DOHH2 (cell line): Measurements from ENCODE around the gene NBEAL2.

Experiments used
- EZH2phosphoT487 ChIP-seq: fragments of 200-600 bp; sonication (generic); IDR thresholded peaks from 2 replicates; pipeline ENCODE4 v1.6.1; 2017; ENCODE audit warnings: borderline replicate concordance, mild to moderate bottlenecking, antibody characterized with exemption, low read length, moderate library complexity, mixed read lengths
- TF ChIP-seq, protein P1 (sequence below): fragments of 200-600 bp; sonication (generic); IDR thresholded peaks from one replicate; pipeline ENCODE4 v1.5.1; 2014; ENCODE audit warnings: antibody characterized with exemption, mild to moderate bottlenecking, low read depth, low read length; ENCODE audit not compliant: poor library complexity, severe bottlenecking

- TF ChIP-seq, protein P1, sequence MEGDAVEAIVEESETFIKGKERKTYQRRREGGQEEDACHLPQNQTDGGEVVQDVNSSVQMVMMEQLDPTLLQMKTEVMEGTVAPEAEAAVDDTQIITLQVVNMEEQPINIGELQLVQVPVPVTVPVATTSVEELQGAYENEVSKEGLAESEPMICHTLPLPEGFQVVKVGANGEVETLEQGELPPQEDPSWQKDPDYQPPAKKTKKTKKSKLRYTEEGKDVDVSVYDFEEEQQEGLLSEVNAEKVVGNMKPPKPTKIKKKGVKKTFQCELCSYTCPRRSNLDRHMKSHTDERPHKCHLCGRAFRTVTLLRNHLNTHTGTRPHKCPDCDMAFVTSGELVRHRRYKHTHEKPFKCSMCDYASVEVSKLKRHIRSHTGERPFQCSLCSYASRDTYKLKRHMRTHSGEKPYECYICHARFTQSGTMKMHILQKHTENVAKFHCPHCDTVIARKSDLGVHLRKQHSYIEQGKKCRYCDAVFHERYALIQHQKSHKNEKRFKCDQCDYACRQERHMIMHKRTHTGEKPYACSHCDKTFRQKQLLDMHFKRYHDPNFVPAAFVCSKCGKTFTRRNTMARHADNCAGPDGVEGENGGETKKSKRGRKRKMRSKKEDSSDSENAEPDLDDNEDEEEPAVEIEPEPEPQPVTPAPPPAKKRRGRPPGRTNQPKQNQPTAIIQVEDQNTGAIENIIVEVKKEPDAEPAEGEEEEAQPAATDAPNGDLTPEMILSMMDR, result no peak
- TF ChIP-seq EZH2phosphoT487, result no peak
Observed at GRCh38 chr3:47003056-47003410, 23.6 kb downstream of the NBEAL2 start.
